ENCODE measurements around the gene ANGPTL1. TPM values are rescaled to one million over a fixed set of nuclear protein-coding genes. Genes with fewer than 3 reads are reported as not detected.

The ANGPTL1 gene
- total and polyA plus RNA-seq, 2 donors (not counting 1 experiment from before 2014, with no cell fraction given) = 1.5 to 4.1 TPM

DNA sequence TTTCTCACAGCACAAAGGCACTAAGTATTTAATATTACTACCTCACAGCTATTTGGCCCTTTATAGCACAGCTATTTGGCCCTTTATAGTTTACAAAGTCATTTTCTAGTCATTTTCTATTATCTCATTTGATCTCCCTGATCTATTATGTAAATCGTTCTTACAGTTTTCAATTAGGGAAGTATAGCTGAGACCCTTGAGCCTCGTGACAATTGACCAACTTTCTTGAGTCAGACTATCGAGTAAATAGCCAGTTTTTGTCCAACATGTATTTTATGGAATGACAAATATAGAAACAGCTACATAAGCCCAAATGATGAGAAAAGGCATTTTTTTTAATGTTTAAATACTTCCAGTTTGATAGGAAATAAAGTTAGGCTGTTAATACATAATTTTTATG, 7.0 kb upstream of the ANGPTL1 start:
- Histone ChIP-seq H3K4me1 (ENCODE audit: control insufficient read depth, extremely low read depth, insufficient read depth, low read length) (no peaks in the 10 kb centered on the region), H4K20me1 (ENCODE audit: control insufficient read depth, extremely low read depth, insufficient read depth, low read length) (no peaks in the 10 kb centered on the region), H3K9me3 (ENCODE audit: control insufficient read depth, insufficient read depth, low read depth, low read length) (no peaks in the 10 kb centered on the region), H3K79me2 (ENCODE audit: control insufficient read depth, insufficient read depth, low read length) (no peaks in the 10 kb centered on the region), H3K4me3 (replicated peaks in 1 of 4; ENCODE audit: control extremely low read depth in 1 of 4, insufficient read depth in 1 of 4, low read depth in 3 of 4, low read length in 4 of 4) (no peak overlapping the region), H2AFZ (ENCODE audit: low read length) (no peak overlapping the region), H3K36me3 (ENCODE audit: control insufficient read depth, insufficient read depth, low read length) (peaks cover 3% of the 10 kb centered on the region), H3K27ac (ENCODE audit: insufficient read depth, low read length) (no peak overlapping the region), H3K4me2 (ENCODE audit: extremely low read depth, insufficient read depth, low read length) (no peak overlapping the region), H3K27me3 (ENCODE audit: control insufficient read depth, insufficient read depth, low read length) (no peaks in the 10 kb centered on the region), H3K9ac (ENCODE audit: insufficient read depth, low read length) (no peak overlapping the region)
- DNase-seq (ENCODE audit: low read depth in 2 of 2) = no peak
- no peak for TF ChIP-seq EZH2 (IDR thresholded peaks at IDR 0.05; ENCODE audit: low read length, missing control alignments)
- TF ChIP-seq, protein P1, sequence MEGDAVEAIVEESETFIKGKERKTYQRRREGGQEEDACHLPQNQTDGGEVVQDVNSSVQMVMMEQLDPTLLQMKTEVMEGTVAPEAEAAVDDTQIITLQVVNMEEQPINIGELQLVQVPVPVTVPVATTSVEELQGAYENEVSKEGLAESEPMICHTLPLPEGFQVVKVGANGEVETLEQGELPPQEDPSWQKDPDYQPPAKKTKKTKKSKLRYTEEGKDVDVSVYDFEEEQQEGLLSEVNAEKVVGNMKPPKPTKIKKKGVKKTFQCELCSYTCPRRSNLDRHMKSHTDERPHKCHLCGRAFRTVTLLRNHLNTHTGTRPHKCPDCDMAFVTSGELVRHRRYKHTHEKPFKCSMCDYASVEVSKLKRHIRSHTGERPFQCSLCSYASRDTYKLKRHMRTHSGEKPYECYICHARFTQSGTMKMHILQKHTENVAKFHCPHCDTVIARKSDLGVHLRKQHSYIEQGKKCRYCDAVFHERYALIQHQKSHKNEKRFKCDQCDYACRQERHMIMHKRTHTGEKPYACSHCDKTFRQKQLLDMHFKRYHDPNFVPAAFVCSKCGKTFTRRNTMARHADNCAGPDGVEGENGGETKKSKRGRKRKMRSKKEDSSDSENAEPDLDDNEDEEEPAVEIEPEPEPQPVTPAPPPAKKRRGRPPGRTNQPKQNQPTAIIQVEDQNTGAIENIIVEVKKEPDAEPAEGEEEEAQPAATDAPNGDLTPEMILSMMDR (conservative IDR thresholded peaks at IDR 0.05 in 1 of 2, IDR thresholded peaks at IDR 0.05 in 1 of 2; ENCODE audit: low read depth in 1 of 2, low read length in 2 of 2) = no peak

- no peak for TF ChIP-seq EZH2 (IDR thresholded peaks at IDR 0.05; ENCODE audit: low read length, missing control alignments)
- TF ChIP-seq, protein P1 (conservative IDR thresholded peaks at IDR 0.05 in 1 of 2, IDR thresholded peaks at IDR 0.05 in 1 of 2; ENCODE audit: low read depth in 1 of 2, low read length in 2 of 2) = no peak
- Histone ChIP-seq H3K9ac (ENCODE audit: insufficient read depth, low read length) (no peak overlapping the region), H3K36me3 (ENCODE audit: control insufficient read depth, insufficient read depth, low read length) (no peaks in the 10 kb centered on the region), H3K27me3 (ENCODE audit: control insufficient read depth, insufficient read depth, low read length) (no peaks in the 10 kb centered on the region), H4K20me1 (ENCODE audit: control insufficient read depth, extremely low read depth, insufficient read depth, low read length) (no peaks in the 10 kb centered on the region), H3K27ac (ENCODE audit: insufficient read depth, low read length) (no peak overlapping the region), H3K4me1 (ENCODE audit: control insufficient read depth, extremely low read depth, insufficient read depth, low read length) (peaks cover 1% of the 10 kb centered on the region), H3K9me3 (ENCODE audit: control insufficient read depth, insufficient read depth, low read depth, low read length) (no peaks in the 10 kb centered on the region), H3K4me2 (ENCODE audit: extremely low read depth, insufficient read depth, low read length) (no peak overlapping the region), H2AFZ (ENCODE audit: low read length) (no peak overlapping the region), H3K4me3 (replicated peaks in 1 of 4; ENCODE audit: control extremely low read depth in 1 of 4, insufficient read depth in 1 of 4, low read depth in 3 of 4, low read length in 4 of 4) (no peak overlapping the region), H3K79me2 (ENCODE audit: control insufficient read depth, insufficient read depth, low read length) (no peaks in the 10 kb centered on the region)
- DNase-seq (ENCODE audit: low read depth in 2 of 2) = no peak
Measured at GRCh38 chr1:178875936-178876335, 5.1 kb upstream of the ANGPTL1 start.

- no peak overlapping the region for H3K9ac ChIP-seq (ENCODE audit: insufficient read depth, low read length)
- no peaks in the 10 kb centered on the region for H3K79me2 ChIP-seq (ENCODE audit: control insufficient read depth, insufficient read depth, low read length)
- no peaks in the 10 kb centered on the region for H3K27me3 ChIP-seq (ENCODE audit: control insufficient read depth, insufficient read depth, low read length)
- no peaks in the 10 kb centered on the region for H3K36me3 ChIP-seq (ENCODE audit: control insufficient read depth, insufficient read depth, low read length)
- no peak overlapping the region for H3K4me2 ChIP-seq (ENCODE audit: extremely low read depth, insufficient read depth, low read length)
- H4K20me1 ChIP-seq (ENCODE audit: control insufficient read depth, extremely low read depth, insufficient read depth, low read length) = no peaks in the 10 kb centered on the region
- H3K4me1 ChIP-seq (ENCODE audit: control insufficient read depth, extremely low read depth, insufficient read depth, low read length) = peaks cover 8% of the 10 kb centered on the region
- no peaks in the 10 kb centered on the region for H3K9me3 ChIP-seq (ENCODE audit: control insufficient read depth, insufficient read depth, low read depth, low read length)
- TF ChIP-seq, protein P1 (conservative IDR thresholded peaks at IDR 0.05 in 1 of 2, IDR thresholded peaks at IDR 0.05 in 1 of 2; ENCODE audit: low read depth in 1 of 2, low read length in 2 of 2) = no peak
- no peak for TF ChIP-seq EZH2 (IDR thresholded peaks at IDR 0.05; ENCODE audit: low read length, missing control alignments)
- no peak overlapping the region for H2AFZ ChIP-seq (ENCODE audit: low read length)
- H3K4me3 ChIP-seq (replicated peaks in 1 of 4; ENCODE audit: control extremely low read depth in 1 of 4, insufficient read depth in 1 of 4, low read depth in 3 of 4, low read length in 4 of 4) = no peak overlapping the region
- DNase-seq (ENCODE audit: low read depth in 2 of 2) = no peak
- H3K27ac ChIP-seq (ENCODE audit: insufficient read depth, low read length) = no peak overlapping the region
Measured at GRCh38 chr1:178874966-178875365, 4.1 kb upstream of the ANGPTL1 start.
